SH-SY5Y (cell line): ENCODE data around the gene TMEM202.

Experiments used
- GATA2 ChIP-seq: IDR thresholded peaks from 2 replicates; pipeline ENCODE4 v1.6.1; 2011; ENCODE audit warnings: mild to moderate bottlenecking, low read depth, low read length
- GATA3 ChIP-seq: IDR thresholded peaks from 2 replicates; pipeline ENCODE4 v1.6.1; 2011; ENCODE audit warnings: low read depth, mild to moderate bottlenecking, low read length, moderate library complexity

GRCh38 chr15:72404841-72405240 is 6.7 kb downstream of the TMEM202 start:
- TF ChIP-seq GATA2 (no peak), GATA3 (no peak)
